HUDEP-2 (cell line): ENCODE results near the gene KCNJ14.

Source experiments
- DNase-seq, 76 experiments: peaks; one replicate each; lab custom pipeline; 2025; ENCODE audit not compliant: unreplicated experiment in 76 of 76; lab: John Stamatoyannopoulos, UW

KCNJ14 gene

DNA sequence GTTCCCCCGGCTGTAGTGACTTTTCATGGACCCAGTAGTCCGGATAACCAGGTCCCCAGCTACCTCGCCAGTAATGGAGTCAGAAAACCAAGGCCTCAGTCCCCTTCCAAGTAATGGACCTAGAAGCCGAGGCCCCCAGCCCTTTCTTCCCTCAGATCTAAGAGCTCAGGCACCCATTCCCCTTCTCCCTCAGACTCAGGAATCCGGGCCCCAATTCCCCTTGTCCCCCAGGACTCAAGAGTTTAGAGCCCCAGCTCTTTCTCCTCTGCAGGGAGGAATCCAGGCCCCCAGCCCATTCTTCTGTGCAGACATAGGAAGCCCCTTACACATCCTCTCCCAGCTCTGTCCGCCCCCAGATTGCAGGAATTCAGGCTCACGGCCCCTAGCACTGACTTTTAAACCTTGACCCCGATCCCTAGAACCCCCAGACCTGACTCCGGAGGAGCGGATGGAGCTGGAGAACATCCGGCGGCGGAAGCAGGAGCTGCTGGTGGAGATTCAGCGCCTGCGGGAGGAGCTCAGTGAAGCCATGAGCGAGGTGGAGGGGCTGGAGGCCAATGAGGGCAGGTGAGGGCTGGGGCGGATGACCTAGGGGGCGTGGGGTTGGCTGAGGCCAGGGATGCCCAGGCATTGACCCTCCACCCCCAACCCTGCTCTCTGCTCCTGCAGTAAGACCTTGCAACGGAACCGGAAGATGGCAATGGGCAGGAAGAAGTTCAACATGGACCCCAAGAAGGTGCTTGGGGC is 14.7 kb downstream of the KCNJ14 start:
- no peak for DNase-seq

- DNase-seq = no peak
Measured at GRCh38 chr19:48470856-48471255, 15.5 kb downstream of the KCNJ14 start.

GRCh38 chr19:48471836-48472235 is 16.5 kb downstream of the KCNJ14 start:
- DNase-seq = no peak

- no peak for DNase-seq
Measured at GRCh38 chr19:48473161-48473966, 18.0 kb downstream of the KCNJ14 start.

DNA sequence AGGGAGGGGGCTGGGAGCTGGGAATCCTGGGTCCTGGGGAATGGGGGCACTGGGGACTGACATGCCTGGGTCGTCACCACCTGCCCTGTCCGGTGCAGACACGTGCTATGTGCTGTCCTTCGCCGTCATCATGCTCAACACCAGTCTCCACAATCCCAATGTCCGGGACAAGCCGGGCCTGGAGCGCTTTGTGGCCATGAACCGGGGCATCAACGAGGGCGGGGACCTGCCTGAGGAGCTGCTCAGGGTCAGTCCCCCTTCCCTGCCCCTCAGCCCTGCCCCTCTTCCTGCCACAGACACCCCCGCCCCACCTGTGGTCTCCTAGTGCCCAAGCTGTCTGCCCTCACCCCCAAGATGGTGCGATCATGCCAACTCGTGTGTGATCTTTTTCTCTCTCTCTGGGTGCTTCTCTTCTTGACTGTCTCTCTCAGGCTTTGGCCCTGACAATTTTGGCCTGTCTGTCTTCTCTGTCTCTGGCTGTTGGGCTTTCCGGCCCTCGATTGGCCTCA is 18.8 kb downstream of the KCNJ14 start:
- DNase-seq = no peak

- DNase-seq = no peak
Measured at GRCh38 chr19:48475369-48476068, 20.1 kb downstream of the KCNJ14 start.

- no peak for DNase-seq
Measured at GRCh38 chr19:48476176-48476575, 20.8 kb downstream of the KCNJ14 start.

DNA sequence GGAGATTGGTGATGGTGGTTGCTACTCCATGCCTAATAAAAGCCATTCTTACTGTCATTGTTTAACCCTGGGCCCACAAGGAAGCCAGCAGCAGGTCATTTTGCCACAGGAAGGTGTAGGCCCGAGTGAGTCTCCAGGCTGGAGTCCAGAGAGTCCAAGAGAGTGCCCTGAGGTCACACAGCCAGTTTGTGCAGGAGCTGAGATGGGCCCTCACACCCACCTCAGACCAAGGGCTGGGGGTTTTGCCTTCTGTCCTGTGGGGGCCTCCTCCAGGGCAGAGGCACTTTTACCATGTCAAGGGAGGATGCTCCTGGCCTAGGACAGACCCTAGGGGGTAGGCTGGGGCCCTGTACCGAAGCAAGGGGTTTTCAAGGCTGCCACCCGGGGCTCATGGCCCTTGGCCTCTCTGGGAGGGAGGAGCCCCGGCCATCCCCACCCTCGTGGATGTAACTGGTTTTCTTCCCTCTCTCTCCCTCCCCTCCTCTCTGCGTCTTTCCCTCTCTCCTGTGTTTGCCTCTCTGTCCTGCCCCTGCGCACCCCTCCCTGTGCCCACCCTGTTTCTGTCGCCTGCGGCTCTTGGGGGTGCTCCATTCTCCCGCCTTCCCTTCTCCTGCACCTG is 21.8 kb downstream of the KCNJ14 start:
- DNase-seq = no peak

DNA sequence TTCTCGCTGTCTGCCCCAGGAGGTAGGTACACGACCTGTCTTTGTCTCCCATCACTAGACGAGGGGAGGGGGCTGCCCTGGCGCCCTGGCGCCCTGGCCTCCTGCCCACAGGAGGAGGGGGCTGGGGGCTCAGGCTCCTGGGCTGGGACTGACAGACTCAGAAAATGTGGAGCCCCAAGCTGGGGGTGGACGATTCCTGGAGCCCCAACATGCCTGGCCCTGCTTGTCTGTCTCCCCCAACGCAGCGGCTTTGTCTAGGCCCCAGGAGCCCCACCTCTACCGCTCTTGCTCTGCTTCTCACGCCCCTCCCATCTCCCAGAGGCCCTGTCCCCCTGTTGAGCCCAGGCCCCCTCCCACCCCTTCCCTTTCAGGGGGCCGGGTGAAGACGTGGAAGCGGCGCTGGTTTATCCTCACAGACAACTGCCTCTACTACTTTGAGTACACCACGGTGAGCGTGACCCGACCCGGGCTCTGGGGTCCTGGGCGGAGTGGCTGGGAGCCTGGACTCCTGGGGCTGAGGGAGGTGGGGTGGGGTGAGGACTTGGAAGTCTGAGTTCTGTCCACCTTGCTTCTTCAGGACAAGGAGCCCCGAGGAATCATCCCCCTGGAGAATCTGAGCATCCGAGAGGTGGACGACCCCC is 22.4 kb downstream of the KCNJ14 start:
- DNase-seq = no peak

DNA sequence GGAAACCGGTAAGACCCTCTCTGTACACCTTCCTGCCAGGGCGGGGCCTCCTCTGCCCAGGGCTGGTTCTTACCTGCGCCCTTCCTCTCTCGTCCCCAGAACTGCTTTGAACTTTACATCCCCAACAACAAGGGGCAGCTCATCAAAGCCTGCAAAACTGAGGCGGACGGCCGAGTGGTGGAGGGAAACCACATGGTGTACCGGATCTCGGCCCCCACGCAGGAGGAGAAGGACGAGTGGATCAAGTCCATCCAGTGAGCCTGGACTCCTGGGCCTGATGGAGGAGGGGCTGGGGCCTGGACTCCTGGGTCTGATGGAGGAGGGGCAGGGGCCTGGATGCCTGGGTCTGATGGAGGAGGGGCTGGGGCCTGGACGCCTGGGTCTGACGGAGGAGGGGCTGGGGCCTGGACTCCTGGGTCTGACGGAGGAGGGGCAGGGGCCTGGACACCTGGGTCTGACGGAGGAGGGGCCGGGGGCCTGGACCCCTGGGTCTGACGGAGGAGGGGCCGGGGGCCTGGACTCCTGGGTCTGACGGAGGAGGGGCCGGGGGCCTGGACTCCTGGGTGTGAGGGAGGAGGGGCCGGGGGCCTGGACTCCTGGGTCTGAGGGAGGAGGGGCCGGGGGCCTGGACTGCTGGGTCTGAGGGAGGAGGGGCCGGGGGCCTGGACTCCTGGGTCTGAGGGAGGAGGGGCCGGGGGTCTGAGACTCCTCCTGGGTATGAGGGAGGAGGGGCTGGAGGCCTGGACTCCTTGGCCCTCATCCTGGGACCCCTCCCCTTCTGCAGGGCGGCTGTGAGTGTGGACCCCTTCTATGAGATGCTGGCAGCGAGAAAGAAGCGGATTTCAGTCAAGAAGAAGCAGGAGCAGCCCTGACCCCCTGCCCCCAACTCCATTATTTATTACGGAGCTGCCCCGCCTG is 23.2 kb downstream of the KCNJ14 start:
- no peak for DNase-seq

DNA sequence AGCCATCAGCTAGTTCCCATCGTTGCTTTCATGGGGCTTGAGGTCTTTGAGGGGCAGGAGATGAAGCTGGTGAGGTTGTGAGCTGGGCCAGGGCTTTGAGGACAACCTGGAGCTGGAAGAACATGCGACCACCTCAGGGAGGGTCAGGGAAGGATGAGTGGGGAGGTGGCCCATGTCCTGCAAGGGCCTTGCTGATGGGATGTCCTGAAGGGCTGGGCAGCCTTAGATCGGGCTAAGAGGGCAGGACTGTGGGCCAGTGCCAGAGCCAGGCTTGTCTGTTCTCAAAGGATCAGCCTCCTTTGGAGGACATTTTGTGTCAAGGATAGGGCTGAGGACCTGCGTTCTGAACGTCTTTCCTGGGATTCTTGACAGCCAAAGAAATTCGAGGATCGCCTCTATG is 24.3 kb downstream of the KCNJ14 start:
- DNase-seq = no peak

DNA sequence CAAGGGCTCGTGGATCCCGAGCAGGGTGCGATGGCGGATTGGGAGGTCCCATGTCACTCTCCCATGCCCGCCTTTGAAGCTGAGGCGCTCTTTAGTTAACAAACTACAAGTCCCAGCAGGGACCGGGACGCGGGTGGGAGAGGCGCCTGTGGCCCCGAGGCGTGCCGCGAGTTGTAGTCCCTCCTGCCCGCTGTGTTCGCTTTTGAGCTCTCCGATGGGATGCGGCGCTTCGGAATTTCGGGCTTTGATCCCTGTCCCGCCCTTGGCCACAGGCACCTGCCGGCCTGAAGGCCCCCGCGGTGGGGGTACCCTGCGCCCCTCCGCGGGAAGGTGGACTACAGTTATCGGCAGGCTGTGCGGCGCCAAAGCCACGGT is 24.8 kb downstream of the KCNJ14 start:
- DNase-seq = no peak

GRCh38 chr19:48480558-48481500 is 25.5 kb downstream of the KCNJ14 start:
- no peak for DNase-seq

- no peak for DNase-seq
Measured at GRCh38 chr19:48481846-48482639, 26.7 kb downstream of the KCNJ14 start.

- DNase-seq = no peak
Measured at GRCh38 chr19:48483301-48483700, 27.9 kb downstream of the KCNJ14 start.

DNA sequence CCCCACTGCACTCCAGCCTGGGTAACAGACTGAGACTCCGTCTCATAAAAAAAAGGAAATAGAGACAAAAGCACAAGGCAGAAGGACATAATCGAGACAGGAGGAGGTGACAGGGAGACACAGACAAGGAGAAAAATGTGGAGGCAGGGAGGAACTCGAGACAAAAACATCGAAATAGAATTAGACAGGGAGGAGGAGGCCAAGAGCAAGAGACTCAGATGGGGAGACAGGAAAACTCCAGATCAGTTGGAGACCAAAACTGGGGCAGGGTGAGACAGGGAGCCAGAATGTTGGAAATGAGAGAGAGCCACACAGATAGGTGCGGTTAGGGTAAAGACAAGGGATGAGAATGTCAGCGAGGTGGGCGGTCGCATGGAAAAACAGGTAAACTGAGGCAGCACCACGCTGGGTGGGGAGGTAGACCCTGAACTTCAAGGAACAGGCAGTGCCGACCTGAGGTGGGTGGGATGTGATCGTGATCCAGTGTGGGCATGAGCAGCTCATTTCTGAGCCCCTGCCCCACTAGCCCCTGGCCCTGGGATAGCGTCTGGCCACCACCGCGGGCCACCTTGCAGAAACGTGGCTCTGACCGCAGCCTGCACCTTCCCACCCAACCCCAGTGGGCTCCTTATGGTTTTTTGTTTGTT is 29.0 kb downstream of the KCNJ14 start:
- DNase-seq = no peak
